Thoracic aorta (tissue), 2 donors: Measurements from ENCODE around the gene UCMA. TPM values are rescaled to one million over a fixed set of nuclear protein-coding genes. Genes with fewer than 3 reads are reported as not detected.
"Not testable (repeated sequence)": the region's sequence is repeated elsewhere in the genome, so short reads cannot be mapped to it uniquely, and the experiment has no call there.

Source experiments
- ATAC-seq: fragments of 150-250 bp; one replicate; pipeline ENCODE4 v1.8.0; 2017; ENCODE audit warnings: low read depth; ENCODE audit not compliant: insufficient number of reproducible peaks, low FRiP score
- DNase-seq: peaks from one replicate; pipeline ENCODE4 v3.0.0-alpha.2; 2020; ENCODE audit warnings: low spot score
- H3K27ac ChIP-seq, 2 donors: fragments of 200-600 bp; sonication (generic); 1 replicate in 1 of 2; 2 replicates in 1 of 2; pipeline ENCODE4 v1.5.1; 2016; ENCODE audit warnings: mild to moderate bottlenecking in 2 of 2, moderate library complexity in 2 of 2
- H3K27me3 ChIP-seq: fragments of 200-600 bp; sonication (generic); replicated peaks from 2 replicates; pipeline ENCODE4 v1.6.0; 2016; ENCODE audit warnings: mild to moderate bottlenecking; ENCODE audit not compliant: insufficient read depth
- H3K36me3 ChIP-seq: fragments of 200-600 bp; sonication (generic); one replicate; pipeline ENCODE4 v1.5.1; 2016
- H3K4me1 ChIP-seq, 2 donors: fragments of 200-600 bp; sonication (generic); 1 replicate in 1 of 2; 2 replicates in 1 of 2; pipeline versions ENCODE4 v1.5.1 to v1.6.0; 2016; ENCODE audit warnings: low read depth in 2 of 2, mild to moderate bottlenecking in 1 of 2; ENCODE audit not compliant: control insufficient read depth in 1 of 2
- H3K4me3 ChIP-seq: fragments of 200-600 bp; sonication (generic); 2 replicates; pipeline ENCODE4 v1.5.1; 2016; ENCODE audit warnings: mild to moderate bottlenecking
- H3K9me3 ChIP-seq: fragments of 200-600 bp; sonication (generic); 2 replicates; pipeline ENCODE4 v1.5.1; 2016
- total RNA-seq, 2 donors: library from RNA; depleted of rRNA; stranded (reverse); fragments of >200 nt; gene quantifications; one replicate each; pipeline versions ENCODE4 v1.1.0 to v1.2.3, GENCODE V29; 2016
- TF ChIP-seq, protein P1 (sequence below): fragments of 200-600 bp; sonication (generic); IDR thresholded peaks from one replicate; pipeline ENCODE4 v1.5.1; 2019; ENCODE audit warnings: antibody characterized with exemption

UCMA gene
- total RNA-seq, 2 donors from 2014 or later = not detected

DNA sequence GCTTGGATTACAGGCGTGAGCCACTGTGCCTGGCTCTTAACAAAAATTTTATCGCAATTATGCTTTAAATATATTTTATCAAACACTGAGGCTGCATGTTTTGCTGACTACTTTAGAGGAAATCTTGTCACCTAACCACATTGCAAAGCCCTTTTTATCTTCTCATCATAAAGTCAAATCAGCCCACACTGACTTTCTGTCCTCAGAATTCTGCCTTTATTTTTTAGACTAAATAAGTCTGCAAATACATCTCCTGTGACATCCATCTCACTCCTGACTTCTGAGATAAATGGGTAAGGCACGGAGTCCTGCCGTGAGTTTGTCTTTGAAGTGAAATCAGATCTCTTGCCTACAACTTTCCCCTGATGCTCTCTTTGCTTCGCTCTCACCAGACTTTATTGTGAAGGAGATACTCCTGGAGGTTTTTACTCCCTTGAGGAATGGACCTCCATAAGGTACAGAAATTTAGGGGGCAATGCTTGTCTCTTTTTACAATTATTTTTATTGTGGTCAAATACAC, 23.5 kb upstream of the UCMA start:
- TF ChIP-seq, protein P1, sequence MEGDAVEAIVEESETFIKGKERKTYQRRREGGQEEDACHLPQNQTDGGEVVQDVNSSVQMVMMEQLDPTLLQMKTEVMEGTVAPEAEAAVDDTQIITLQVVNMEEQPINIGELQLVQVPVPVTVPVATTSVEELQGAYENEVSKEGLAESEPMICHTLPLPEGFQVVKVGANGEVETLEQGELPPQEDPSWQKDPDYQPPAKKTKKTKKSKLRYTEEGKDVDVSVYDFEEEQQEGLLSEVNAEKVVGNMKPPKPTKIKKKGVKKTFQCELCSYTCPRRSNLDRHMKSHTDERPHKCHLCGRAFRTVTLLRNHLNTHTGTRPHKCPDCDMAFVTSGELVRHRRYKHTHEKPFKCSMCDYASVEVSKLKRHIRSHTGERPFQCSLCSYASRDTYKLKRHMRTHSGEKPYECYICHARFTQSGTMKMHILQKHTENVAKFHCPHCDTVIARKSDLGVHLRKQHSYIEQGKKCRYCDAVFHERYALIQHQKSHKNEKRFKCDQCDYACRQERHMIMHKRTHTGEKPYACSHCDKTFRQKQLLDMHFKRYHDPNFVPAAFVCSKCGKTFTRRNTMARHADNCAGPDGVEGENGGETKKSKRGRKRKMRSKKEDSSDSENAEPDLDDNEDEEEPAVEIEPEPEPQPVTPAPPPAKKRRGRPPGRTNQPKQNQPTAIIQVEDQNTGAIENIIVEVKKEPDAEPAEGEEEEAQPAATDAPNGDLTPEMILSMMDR = no peak
- Histone ChIP-seq H3K4me3 (no peak overlapping the region), H3K36me3 (no peaks in the 10 kb centered on the region), H3K9me3 (no peaks in the 10 kb centered on the region), H3K27ac (no peak overlapping the region), H3K4me1 (no peaks in the 10 kb centered on the region), H3K27me3 (no peaks in the 10 kb centered on the region)
- ATAC-seq (no peak), DNase-seq (no peak)

DNA sequence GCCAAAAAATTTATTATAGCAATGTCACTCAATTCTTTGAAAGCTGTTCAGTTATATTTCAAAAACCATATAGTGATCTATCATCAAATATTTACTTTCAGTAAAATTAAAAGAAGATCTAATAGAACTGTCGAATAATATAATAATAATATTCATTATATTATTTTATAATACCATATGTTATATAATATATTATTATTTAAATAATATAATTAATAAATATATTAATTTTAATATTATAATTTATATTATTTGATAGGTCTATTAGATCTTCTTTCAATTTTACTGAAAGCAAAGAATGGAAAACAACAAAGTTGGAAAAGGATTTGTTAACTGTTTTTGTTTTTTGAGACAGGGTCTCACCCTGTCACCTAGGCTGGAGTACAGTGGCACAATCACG, 22.5 kb upstream of the UCMA start:
- H3K36me3 ChIP-seq = no peaks in the 10 kb centered on the region
- DNase-seq (no peak), ATAC-seq (no peak)
- H3K4me1 ChIP-seq = no peaks in the 10 kb centered on the region
- no peak overlapping the region for H3K4me3 ChIP-seq
- H3K27ac ChIP-seq = no peak overlapping the region
- H3K27me3 ChIP-seq = no peaks in the 10 kb centered on the region
- TF ChIP-seq, protein P1 = no peak
- no peaks in the 10 kb centered on the region for H3K9me3 ChIP-seq

DNA sequence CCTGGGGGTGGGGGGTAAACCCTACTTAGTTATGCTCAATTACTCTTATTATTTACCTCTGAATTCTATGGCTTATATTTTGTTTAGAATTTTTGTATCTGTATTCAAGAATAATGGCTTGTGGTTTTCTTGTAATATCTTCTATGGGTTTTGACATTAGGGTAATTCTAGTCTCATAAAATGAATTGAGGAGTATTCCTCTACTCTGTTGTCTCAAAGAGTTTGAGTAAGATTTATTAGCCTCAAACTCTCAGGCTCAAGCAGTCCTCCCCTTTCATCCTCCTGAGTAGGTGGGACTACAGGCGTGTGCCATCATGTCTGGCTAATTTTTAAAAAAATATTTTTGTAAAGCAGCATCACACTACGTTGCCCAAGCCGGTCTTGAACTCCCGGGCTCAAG, 19.6 kb upstream of the UCMA start:
- TF ChIP-seq, protein P1 = no peak
- Histone ChIP-seq H3K27ac (no peak overlapping the region), H3K27me3 (no peaks in the 10 kb centered on the region), H3K4me3 (no peak overlapping the region), H3K36me3 (no peaks in the 10 kb centered on the region), H3K9me3 (no peaks in the 10 kb centered on the region), H3K4me1 (no peaks in the 10 kb centered on the region)
- no peak for ATAC-seq
- DNase-seq = no peak

DNA sequence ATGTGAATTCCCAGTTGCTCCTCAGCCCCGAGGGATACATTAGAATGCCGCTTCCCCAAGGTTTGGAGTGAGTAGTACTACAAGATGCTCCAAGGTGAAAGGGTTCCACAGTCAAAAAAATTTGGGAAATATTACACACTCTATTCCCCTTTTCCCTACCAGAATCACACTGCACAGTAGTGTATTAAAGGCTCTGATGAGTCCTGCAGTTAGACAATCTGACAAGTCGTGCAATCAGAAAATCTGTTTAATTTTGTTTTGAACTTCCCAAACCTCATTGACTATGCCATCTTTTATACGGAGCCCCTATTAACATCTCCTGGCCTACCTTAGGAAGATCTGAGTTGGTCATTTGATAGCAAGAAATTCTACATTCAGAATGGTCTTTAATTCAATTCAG, 13.6 kb upstream of the UCMA start:
- TF ChIP-seq, protein P1 = no peak
- ATAC-seq (no peak), DNase-seq (no peak)
- no peaks in the 10 kb centered on the region for H3K27me3 ChIP-seq
- no peaks in the 10 kb centered on the region for H3K4me1 ChIP-seq
- no peaks in the 10 kb centered on the region for H3K36me3 ChIP-seq
- H3K27ac ChIP-seq = no peak overlapping the region
- H3K9me3 ChIP-seq = no peaks in the 10 kb centered on the region
- H3K4me3 ChIP-seq = no peak overlapping the region

DNA sequence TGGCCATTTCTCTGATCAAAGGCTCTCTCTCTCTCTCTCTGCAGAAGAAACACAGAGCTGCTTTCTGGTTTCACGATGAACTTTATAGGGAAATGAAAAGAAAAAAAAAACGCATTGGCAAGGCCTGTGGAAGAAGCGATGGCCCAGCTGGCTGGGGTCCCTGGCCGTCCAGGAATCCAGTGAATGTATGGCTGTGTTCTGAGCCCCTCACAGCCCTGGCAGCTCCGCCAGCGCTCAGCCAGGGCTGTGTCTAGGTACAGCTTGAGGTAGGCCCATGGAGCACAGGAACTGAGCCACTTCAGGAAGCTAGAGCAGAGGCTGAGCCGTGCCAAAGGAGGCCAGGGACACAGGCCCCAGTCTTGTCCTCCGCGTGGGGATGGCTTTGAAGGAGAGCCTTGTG, 13.1 kb upstream of the UCMA start:
- no peak overlapping the region for H3K4me3 ChIP-seq
- DNase-seq = no peak
- H3K9me3 ChIP-seq = no peaks in the 10 kb centered on the region
- no peak for ATAC-seq
- no peaks in the 10 kb centered on the region for H3K27me3 ChIP-seq
- no peaks in the 10 kb centered on the region for H3K4me1 ChIP-seq
- H3K36me3 ChIP-seq = no peaks in the 10 kb centered on the region
- TF ChIP-seq, protein P1 = no peak
- no peak overlapping the region for H3K27ac ChIP-seq

DNA sequence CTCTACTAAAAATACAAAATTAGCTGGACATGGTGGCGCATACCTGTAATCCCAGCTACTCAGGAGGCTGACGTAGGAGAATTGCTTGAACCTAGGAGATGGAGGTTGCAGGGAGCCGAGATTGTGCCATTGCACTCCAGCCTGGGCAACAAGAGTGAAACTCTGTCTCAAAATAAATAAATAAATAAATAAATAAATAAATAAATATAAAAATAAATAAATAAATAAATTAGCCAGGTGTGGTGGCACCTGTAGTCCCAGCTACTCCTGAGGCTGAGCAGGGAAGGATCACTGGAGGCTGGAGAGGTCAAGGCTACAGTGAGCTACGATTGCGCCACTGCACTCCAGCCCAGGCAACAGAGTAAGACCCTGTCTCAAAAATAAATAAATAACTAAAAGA, 8.1 kb upstream of the UCMA start:
- H3K9me3 ChIP-seq, H3K36me3 ChIP-seq, H3K4me1 ChIP-seq, ATAC-seq, DNase-seq, H3K27ac ChIP-seq, H3K4me3 ChIP-seq, H3K27me3 ChIP-seq: not testable (repeated sequence)
